Loucy (cell line): Measurements from ENCODE around the gene RAB9B.

Experiments used
- H2AFZ ChIP-seq: fragments of 200-600 bp; sonication (generic); 2 replicates; pipeline ENCODE4 v1.6.0; 2016; ENCODE audit warnings: antibody characterized with exemption, mild to moderate bottlenecking, low read length, moderate library complexity
- H3F3A ChIP-seq: fragments of 200-600 bp; 2 replicates; pipeline ENCODE4 v1.6.0; 2016; ENCODE audit warnings: antibody characterized with exemption, low read depth, mild to moderate bottlenecking
- H3K27me3 ChIP-seq: fragments of 200-600 bp; sonication (generic); 2 replicates; pipeline ENCODE4 v1.6.1; 2014; ENCODE audit warnings: low read length, mild to moderate bottlenecking; ENCODE audit not compliant: insufficient read depth, poor library complexity, severe bottlenecking
- H3K36me3 ChIP-seq: fragments of 200-600 bp; sonication (generic); 2 replicates; pipeline ENCODE4 v1.6.1; 2016; ENCODE audit warnings: low read length; ENCODE audit not compliant: insufficient read depth
- H3K4me1 ChIP-seq: fragments of 200-600 bp; sonication (generic); 2 replicates; pipeline ENCODE4 v1.5.1; 2014; ENCODE audit warnings: low read length, mild to moderate bottlenecking; ENCODE audit not compliant: insufficient read depth, poor library complexity, severe bottlenecking
- H3K4me2 ChIP-seq: fragments of 200-600 bp; sonication (generic); 2 replicates; pipeline ENCODE4 v1.6.0; 2014; ENCODE audit warnings: antibody characterized with exemption, low read length, low read depth, mild to moderate bottlenecking; ENCODE audit not compliant: poor library complexity, severe bottlenecking
- H3K4me3 ChIP-seq: fragments of 200-600 bp; sonication (generic); 2 replicates; pipeline ENCODE4 v1.5.1; 2014; ENCODE audit warnings: low read length, mild to moderate bottlenecking, mixed read lengths; ENCODE audit not compliant: poor library complexity, severe bottlenecking
- H3K79me2 ChIP-seq: fragments of 200-600 bp; sonication (generic); 2 replicates; pipeline ENCODE4 v1.6.1; 2014; ENCODE audit warnings: low read length; ENCODE audit not compliant: insufficient read depth
- H3K9ac ChIP-seq: fragments of 200-600 bp; sonication (generic); 2 replicates; pipeline ENCODE4 v1.6.0; 2014; ENCODE audit warnings: mild to moderate bottlenecking, low read depth, low read length, moderate library complexity; ENCODE audit not compliant: poor library complexity, severe bottlenecking
- H3K9me2 ChIP-seq: fragments of 200-600 bp; sonication (generic); replicated peaks from 2 replicates; pipeline ENCODE4 v1.6.1; 2016; ENCODE audit warnings: low read depth, low read length, mixed read lengths
- H3K9me3 ChIP-seq: fragments of 200-600 bp; sonication (generic); 2 replicates; pipeline ENCODE4 v1.6.1; 2014; ENCODE audit warnings: mild to moderate bottlenecking, antibody characterized with exemption, low read length, low read depth; ENCODE audit not compliant: insufficient read depth
- H4K20me1 ChIP-seq: fragments of 200-600 bp; sonication (generic); 2 replicates; pipeline ENCODE4 v1.6.0; 2014; ENCODE audit warnings: antibody characterized with exemption, low read length, mild to moderate bottlenecking; ENCODE audit not compliant: insufficient read depth, poor library complexity, severe bottlenecking
- CTCF ChIP-seq: fragments of 200-600 bp; sonication (generic); conservative IDR thresholded peaks from 2 replicates; pipeline ENCODE4 v1.5.1; 2014; ENCODE audit warnings: mild to moderate bottlenecking, antibody characterized with exemption, low read length
- EZH2phosphoT487 ChIP-seq: fragments of 200-600 bp; IDR thresholded peaks from 2 replicates; pipeline ENCODE4 v1.6.1; 2018; ENCODE audit warnings: antibody characterized with exemption, mild to moderate bottlenecking, moderate library complexity, borderline replicate concordance

The RAB9B gene

GRCh38 chrX:103861200-103861599 lies 29.1 kb upstream of the RAB9B start:
- H3K9me3 ChIP-seq, result no peaks in the 10 kb centered on the region
- no peaks in the 10 kb centered on the region for H3K9me2 ChIP-seq
- TF ChIP-seq CTCF (no peak), EZH2phosphoT487 (no peak)
- H3K4me2 ChIP-seq, result no peak overlapping the region
- H3K36me3 ChIP-seq, result no peaks in the 10 kb centered on the region
- H3K27me3 ChIP-seq, result no peaks in the 10 kb centered on the region
- no peaks in the 10 kb centered on the region for H3F3A ChIP-seq
- no peaks in the 10 kb centered on the region for H3K79me2 ChIP-seq
- H3K4me1 ChIP-seq, result no peaks in the 10 kb centered on the region
- no peak overlapping the region for H2AFZ ChIP-seq
- H4K20me1 ChIP-seq, result no peaks in the 10 kb centered on the region
- no peak overlapping the region for H3K9ac ChIP-seq
- H3K4me3 ChIP-seq, result no peak overlapping the region

GRCh38 chrX:103849558-103849957 lies 17.5 kb upstream of the RAB9B start:
- H3K27me3 ChIP-seq, result no peaks in the 10 kb centered on the region
- H3K36me3 ChIP-seq, result no peaks in the 10 kb centered on the region
- TF ChIP-seq EZH2phosphoT487 (no peak), CTCF (no peak)
- H3K9me2 ChIP-seq, result no peaks in the 10 kb centered on the region
- no peak overlapping the region for H2AFZ ChIP-seq
- H3K4me2 ChIP-seq, result no peak overlapping the region
- no peaks in the 10 kb centered on the region for H3K79me2 ChIP-seq
- H3K4me1 ChIP-seq, result no peaks in the 10 kb centered on the region
- H3K9me3 ChIP-seq, result no peaks in the 10 kb centered on the region
- no peak overlapping the region for H3K4me3 ChIP-seq
- no peaks in the 10 kb centered on the region for H3F3A ChIP-seq
- H3K9ac ChIP-seq, result no peak overlapping the region
- H4K20me1 ChIP-seq, result no peaks in the 10 kb centered on the region

- no peaks in the 10 kb centered on the region for H4K20me1 ChIP-seq
- no peaks in the 10 kb centered on the region for H3K9me2 ChIP-seq
- H3K79me2 ChIP-seq, result no peaks in the 10 kb centered on the region
- H3K36me3 ChIP-seq, result no peaks in the 10 kb centered on the region
- H3K9me3 ChIP-seq, result no peaks in the 10 kb centered on the region
- no peaks in the 10 kb centered on the region for H3F3A ChIP-seq
- H3K4me1 ChIP-seq, result no peaks in the 10 kb centered on the region
- no peak overlapping the region for H2AFZ ChIP-seq
- H3K4me3 ChIP-seq, result no peak overlapping the region
- TF ChIP-seq EZH2phosphoT487, result no peak
- no peak for TF ChIP-seq CTCF
- no peaks in the 10 kb centered on the region for H3K27me3 ChIP-seq
- no peak overlapping the region for H3K4me2 ChIP-seq
- no peak overlapping the region for H3K9ac ChIP-seq
Observed at GRCh38 chrX:103847174-103847870, 15.3 kb upstream of the RAB9B start.
